Measurements from ENCODE around the gene TRIP11.

TRIP11 gene

DNA sequence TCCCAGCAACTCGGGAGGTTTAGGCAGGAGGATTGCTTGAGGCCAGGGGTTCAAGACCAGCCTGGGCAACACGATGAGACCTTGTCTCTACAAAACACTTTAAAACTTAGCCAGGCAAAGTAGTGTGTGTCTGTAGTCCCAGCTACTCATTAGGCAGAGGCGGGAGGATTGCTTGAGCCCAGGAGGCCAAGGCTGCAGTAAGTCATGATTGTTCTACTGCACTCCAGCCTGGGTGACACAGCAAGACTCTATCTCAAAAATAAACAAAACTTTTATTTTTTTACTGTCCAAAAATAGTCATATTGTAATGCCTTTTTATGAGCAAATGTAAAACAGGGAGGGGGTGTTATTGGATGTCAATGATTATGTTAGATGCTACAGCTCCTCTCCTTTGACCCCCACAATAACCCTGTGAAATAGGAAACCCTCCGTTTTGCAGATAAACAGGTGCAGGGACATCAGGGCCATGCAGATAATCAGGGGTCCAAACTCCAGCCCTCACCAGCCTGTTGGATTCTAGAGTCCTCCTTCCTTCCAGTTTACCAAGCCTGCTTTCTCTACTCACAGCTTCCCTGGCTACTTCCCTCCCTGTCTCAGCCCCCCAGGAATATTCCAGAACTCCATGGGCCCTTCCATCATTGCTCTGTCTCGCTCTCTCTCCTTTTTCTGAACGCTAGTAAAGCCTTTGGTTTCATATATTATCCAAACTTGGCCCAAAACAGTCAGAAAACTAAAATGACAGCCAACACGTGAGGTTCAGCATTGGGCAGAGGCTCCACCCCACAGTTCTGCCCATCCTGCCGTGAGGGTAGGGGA is 86.5 kb downstream of the TRIP11 start:
- DNase-seq = no peak

DNA sequence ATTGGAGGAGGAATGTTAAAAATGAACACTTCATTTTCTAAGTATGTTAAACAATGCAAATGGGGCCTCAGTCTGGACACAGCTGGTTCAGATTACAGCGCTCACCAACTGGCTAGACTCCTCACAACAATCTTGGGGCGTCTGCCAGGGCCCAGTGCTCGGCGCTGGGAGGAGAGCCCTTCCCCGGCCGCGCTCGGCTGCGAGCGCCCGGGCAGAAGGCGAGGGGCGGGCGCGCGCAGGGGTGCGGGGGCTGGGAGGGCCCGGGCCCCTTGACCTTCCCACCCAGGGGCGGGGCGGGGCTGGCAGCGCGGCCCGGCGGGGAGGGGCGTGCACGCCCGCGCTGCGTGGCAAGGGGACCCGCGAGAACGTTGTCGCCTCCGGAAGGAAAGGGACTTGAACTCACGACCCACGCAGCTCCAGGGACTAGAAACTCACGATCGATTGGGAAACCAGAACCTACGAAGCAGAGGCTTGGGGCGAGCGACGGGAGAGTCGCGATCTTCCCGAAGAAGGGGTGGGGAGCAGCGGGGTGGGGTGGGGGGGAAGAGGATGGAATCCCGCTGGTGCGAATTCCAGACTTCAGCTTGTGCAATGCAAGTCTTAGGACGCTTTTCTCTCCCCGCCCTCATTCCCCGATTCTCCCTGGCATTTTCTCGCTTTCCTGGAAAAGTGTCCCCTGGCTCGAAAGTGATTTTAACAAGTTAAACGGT is 92.2 kb downstream of the TRIP11 start, which contains the start of gene FBLN5:
FBLN5 (minus strand) TSS at position 220 of the 710 bp plus-strand sequence. CDS start 465 bp downstream, outside the sequence.
- DNase-seq = peak; percentile 8

DNA sequence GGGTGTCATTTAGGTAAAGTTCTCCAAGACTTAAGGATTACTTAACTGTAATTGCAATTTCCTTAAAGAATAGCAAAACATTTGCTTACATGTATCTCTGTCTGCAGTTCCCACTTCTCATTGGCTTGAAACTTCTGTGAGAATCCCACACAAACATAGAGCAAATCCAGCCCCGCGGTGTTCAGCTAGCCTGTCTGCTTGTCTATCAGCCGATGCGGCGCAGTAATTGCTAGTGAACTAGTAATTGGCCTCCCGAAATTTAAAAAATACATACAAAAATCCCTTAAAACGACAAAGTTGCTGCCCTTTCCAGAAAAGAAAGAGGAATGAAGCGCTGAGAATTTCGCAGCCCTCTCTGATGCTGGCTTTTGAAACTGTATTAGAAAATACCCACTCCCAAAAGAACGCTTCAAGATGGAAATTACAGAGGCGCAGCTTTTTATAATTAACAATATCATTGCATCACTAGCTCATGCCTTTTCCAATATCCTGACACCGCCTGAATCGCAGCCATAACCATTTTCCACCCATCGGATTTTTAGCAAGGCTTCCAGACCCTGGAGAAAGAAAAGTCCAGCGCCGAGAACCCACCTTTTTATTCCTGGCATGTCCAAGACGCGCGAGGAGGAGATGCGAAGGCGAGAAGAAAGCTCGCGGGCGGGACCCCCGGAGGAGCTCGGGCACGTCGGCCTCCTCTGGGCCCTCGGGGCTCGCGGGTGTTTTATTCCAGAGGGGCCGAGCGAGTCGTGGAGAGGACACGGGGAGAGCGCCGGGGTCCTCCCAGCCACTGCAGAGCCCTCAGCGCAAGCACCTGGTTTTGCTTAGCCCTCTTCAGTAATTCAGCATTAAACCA is 93.0 kb downstream of the TRIP11 start:
- no peak for DNase-seq

GRCh38 chr14:91945751-91946621 is 93.9 kb downstream of the TRIP11 start:
- DNase-seq = no peak

GRCh38 chr14:91942946-91943345 is 96.9 kb downstream of the TRIP11 start:
- no peak for DNase-seq

DNA sequence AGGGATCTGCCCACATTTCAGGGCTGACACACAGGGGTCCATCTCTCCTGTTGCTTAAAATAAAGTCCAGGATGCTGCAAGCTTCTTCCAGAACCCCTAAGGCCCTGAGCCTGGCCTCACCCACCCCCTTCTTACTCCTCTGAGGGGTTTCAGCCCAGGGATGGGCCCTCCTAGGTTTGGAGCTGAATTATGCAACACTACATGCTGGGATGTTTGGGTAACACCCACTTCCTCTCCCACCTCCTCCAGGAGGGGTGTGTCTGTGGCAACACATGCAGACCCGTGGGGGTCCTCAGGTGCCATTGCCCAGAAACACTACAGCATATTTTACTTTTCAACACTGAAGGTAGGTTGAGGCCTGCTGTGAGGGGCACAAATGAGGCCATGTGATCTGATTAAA is 97.7 kb downstream of the TRIP11 start:
- DNase-seq = no peak

- DNase-seq = no peak
Observed at GRCh38 chr14:91940209-91940608, 99.7 kb downstream of the TRIP11 start.

DNA sequence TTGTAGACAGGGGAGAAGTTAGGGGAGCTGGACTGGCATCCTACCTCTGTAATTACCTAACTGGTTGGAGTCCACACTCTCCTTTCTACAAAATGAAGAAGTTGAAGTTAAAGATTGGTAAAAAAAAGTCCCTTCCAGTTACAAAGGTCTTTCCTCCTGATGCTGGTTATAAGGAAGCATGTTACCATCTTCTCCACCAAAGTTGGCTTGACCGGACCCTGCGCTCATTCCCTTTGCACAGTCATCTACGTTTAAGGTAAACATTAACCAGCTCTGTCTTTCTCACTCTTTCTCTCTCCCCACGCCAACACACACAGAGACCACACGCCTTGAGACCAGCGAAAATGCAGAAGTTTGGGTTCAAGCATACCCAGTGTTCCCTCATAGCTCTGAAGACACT is 104.3 kb downstream of the TRIP11 start:
- DNase-seq = no peak

GRCh38 chr14:91934554-91935285 is 105.1 kb downstream of the TRIP11 start:
- no peak for DNase-seq

- DNase-seq = no peak
Observed at GRCh38 chr14:91931478-91932088, 108.3 kb downstream of the TRIP11 start.

DNA sequence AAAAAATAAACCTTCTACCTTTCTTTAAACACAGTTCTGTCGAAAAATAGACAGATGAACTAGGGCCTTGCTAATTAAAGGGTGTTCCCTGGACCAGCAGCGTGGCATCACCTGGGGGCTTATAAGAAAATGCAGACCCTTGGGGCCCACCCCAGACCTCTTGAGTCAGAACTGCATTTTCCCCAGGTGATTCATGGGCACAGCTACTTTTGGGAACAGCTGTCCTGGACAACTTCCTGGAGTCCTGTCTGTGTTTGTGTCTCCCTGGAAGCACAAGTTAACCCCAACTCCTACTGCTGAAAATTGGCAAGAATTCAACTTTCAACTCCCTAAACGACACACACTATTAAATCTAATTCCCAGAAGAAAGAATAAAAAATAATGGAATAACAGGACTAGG is 110.2 kb downstream of the TRIP11 start:
- no peak for DNase-seq

DNA sequence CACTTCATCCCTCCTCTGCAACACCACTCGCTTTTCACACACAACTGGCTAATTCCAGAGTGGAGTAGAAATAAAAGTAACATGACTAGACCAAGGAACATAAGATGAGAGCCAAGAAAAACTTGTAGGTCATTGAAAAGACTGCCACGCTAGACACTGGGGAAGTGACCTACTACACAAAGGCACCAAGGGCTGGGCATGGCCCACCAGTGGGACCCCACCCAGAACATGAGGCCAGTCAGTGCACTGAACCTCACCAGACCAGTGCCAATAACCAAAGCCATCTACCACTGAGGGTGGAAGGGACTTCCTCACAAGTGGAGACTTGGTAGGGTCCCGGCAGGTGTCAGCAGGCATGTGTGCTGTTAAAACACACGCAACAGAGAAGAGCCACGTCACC is 112.1 kb downstream of the TRIP11 start:
- DNase-seq = no peak

DNA sequence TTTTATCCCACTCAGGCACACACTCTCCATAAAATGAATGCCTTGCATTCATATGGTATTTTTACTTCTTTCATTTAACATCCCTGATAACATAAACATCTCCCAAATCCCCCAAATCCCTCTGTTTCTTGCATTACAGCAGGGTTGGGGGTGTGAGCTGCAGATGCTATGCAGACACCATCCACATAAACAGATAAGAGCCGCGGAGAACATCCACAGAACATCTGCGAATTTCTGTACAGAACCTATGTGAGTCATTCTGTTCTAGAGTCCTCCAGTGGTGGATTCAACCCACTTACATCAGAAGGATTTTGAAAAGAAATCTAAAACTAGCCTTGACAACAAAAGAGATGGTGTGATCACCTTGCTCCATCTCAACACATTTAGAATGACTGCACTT is 112.7 kb downstream of the TRIP11 start:
- DNase-seq = no peak

DNA sequence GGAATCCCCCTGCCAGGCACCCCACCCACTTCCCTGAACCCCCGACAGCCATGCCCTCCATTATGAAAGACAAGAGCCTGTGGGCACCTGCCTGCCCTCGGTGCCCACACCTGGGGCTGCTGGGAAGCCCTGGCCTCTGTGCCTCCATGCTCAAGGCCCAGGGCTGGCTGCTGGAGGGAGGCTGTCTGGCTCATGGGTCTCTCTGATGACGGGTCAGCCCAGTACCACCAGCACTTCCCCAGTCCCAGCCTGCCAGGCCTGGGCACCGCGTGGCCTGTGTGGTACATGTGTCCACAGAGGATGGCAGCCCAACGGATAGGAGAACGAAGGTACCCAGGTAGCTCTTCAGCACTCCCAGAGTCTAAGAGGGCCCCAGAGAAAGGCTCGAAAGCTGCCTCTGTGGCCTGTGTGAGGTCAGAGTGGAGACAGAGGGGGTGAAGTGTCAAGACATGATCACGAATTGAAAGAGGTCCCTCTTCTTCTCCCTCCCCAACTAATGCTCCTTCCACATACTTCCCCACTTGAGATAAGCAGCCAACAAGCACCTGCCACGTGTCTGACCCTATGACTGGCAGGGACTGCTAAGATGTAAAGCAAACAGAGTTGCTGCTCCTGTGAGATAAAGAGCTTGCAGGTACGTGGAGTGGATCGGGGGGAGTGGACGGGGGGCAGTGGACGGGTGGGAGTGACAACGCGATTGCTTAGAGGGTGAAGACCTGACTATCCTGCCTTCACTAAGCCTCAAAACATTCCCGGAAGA is 113.5 kb downstream of the TRIP11 start:
- no peak for DNase-seq

DNA sequence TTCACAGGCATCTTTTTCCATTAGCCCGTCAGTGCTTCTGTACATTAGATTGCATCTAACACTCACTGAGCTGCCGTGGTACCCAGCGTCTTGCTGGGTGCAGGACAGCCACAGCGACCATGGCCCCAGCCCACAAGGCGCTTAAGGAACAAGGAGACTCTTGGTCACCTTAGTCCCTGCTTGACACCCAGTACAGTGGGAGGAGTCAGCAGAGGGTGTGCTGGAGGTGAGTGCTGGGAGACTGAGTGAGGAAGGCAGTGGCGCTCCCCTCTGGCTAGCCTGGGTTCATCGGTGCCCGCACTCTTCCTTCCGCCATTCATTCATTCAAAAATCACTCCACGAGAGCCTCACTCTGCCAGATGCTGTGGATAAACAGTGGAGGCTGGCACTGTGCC is 114.1 kb downstream of the TRIP11 start:
- no peak for DNase-seq

DNA sequence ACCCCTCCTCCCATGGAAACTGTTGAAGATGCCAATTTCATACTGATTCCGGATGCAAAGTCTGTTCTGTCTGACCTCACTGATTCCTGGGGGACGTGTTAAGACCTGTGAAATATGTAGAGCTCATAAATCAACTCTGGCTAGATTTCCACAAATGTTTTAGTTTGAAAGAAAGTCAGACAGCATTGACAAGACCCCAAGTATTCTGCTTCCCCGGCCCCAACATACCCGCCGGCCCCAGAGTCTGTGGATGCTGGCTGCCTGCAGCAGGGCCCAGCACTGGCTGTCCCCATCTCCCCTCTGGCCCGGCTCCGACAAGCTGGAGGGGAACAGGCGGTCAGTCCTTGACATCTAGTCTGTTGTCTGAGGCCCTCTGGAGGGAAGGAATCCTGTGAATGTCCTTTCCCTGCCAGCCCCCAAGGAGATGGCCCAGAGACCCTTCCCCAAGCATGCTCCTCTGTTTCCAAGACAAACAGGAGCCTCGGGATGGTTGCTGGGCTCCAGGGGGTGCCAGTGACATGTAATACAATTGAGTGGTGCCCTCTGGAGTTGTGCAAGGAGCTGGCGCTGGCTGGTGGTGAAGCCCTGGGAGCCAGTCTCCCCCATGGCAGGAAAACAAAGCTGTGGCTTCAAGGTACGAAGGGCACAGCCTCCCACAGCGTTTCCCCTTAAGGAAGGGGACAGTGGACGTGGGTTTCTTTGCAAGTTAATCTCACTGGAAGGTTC is 114.7 kb downstream of the TRIP11 start:
- no peak for DNase-seq

DNA sequence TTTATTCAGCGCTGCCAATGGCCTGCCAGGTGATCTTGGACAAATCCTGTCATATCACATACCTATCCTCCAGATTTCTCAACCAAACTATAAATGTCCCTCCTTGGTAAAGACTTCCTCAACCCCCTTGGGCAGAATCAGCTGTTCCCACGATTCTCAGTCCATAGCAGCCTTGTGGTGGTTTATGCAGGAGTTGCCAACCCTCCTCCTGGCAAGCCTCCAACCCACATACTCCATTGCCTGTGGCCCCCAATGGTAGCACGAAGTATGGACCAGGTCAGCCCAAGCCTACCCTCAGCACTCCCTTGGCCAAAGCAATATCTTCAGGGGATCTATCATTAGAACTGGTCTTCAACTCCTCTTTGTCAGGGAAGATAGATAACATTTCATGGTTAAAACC is 119.3 kb downstream of the TRIP11 start:
- DNase-seq = no peak

- DNase-seq = no peak
Observed at GRCh38 chr14:91919814-91920213, 120.0 kb downstream of the TRIP11 start.

GRCh38 chr14:91918186-91918883 is 121.5 kb downstream of the TRIP11 start:
- no peak for DNase-seq
